ENCODE results near the gene HCAR2.
"Not testable (repeated sequence)": the region's sequence is repeated elsewhere in the genome, so short reads cannot be mapped to it uniquely, and the experiment has no call there.

The HCAR2 gene

DNA sequence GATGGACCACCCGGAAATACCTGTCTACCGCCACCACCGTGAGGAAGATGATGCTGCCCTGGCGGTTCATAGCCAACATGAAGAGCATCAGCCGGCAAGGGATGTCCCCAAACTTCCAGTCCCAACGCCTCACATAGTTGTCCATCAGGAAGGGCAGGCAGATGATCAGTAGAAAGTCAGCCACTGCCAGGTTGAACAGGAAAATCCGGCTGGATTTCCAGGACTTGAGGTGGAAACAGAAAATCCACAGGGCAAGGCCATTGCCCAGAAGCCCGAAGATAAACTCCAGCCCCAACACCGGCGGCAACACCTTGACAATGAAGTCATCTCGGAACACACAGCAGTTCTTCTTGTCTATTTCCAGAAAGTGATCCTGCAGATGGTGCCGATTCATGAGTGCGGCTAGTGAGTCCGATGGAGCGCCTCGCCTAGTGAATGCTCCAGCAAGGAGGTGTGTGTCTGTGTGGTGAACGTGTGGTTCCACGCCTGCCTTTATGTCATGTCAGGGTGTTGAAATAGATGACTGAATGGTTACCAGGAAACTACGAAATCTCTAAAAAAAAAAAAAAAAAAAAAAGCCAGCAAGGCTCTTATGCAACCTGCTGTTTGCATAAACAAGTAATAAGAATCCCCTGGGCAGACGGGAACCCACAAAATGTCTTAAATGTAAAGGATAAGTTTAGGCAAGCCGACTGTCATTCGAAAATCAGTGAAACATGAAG lies at the start of gene HCAR2:
Gene HCAR2 (minus strand): TSS at position 468 of the 722 bp plus-strand sequence. CDS start 74 bp downstream, at position 394.
- DNase-seq (ENCODE audit: low read depth, low spot score) = not testable (repeated sequence)

DNA sequence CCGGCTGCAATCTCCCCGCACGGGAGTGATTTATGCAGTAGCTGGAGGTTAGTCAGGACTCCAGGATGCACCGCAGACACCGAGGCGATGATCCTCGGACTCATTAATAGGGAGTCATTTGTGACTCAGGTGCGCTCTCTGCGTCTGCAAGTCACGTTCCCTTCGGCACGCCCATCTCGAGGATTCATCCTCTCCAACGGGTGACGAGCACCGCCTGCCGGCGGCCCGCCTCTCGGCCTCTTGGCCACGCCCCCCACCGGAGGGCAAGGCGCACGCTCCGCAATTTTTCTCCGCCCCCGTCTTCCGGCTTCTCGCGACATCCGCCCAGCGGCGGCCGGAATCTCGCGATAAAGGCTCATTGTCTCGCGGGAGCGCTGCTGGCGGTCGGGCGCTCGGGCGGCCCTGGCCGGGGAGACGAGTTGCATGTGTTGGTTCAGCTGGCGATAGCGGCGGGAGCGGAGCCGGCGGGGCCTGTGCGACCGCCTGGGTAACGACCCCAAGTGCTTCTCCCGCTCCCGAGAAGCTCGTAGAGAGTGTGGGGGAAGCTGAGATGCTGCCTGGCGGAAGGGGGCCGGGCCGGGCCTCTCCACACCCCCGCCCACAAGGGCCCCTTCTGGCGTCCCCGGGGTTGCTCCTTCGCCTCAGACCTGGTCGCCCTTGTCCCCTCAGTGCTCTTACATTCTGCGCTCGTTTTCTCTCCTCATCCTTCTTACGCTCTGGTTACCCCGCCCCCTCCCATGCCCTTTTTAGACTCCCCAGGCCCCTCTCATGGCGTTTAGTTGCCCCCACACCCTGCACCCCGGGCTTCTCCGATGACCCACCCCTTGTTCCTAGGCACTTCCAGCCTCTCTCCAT lies 49.5 kb upstream of the HCAR2 start, which contains the start of gene DENR:
Gene DENR (plus strand): TSS at position 361 of the 855 bp plus-strand sequence. CDS start 878 bp downstream, outside the sequence.
- peak; percentile 98 for DNase-seq (ENCODE audit: low read depth, low spot score)

- not testable (repeated sequence) for DNase-seq (ENCODE audit: low read depth, low spot score)
Observed at GRCh38 chr12:122750781-122751515, 47.8 kb upstream of the HCAR2 start.

- DNase-seq (ENCODE audit: low read depth, low spot score) = no peak
Observed at GRCh38 chr12:122749569-122750332, 46.6 kb upstream of the HCAR2 start.

DNA sequence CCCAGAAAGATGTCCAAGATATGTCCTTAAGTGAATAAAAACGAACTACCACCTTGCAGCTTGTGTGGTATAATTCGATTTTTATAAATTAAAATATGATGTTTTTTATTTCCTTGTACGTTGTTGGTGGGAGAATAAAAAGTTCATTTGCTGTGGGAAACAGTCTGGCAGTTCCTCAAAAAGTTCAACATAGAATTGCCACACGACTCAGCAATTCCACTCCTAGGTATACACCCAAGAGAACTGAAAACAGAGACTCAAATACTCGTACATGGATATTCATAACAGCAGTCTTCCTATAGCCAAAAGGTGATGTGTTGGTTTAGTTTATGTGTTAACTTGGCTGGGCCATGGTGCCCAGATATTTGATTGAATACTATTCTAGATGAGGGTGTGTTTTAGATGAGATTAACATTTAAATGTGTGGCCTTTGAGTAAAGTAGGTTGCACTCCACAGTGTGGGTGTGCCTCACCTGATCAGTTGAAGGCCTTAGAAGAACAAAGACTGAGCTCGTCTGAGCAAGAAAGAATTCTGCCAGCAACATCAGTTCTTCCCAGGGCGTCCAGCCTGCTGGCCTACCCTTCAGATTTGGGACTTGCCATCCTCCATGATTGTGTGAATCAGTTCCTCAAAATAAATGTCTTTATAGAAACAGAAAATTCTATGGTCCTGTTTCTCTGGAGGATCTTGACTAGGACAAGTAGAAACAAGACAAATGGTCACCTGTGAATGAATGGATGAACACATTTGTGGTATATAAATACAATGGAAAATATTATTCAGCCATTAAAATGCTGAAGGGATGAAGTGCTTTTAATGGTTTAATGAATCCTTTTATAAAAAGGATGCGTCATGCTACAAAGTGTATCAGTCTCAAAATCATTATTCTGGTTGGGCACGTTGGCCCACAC lies 44.3 kb upstream of the HCAR2 start:
- no peak for DNase-seq (ENCODE audit: low read depth, low spot score)

GRCh38 chr12:122743895-122744525 lies 40.9 kb upstream of the HCAR2 start:
- no peak for DNase-seq (ENCODE audit: low read depth, low spot score)

DNA sequence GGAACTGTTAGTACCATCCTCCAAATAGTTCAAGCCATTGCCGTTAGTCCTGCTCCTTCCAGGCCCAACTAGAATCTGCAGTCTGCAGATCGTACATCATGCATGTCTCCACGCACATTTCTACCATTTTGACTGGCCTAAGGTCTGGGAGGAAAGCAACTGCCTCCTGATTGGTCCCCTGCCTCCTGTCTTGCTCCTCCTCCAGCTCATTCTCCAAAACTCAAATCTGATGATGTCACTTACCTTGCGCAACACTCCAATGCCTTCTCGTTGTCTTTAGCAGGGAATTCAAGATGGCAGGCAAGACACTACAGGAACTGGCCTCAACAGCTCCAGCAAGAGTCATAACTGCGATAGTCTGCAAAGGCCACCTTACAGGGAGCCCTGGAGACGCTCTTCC lies 37.2 kb upstream of the HCAR2 start:
- DNase-seq (ENCODE audit: low read depth, low spot score) = no peak

DNA sequence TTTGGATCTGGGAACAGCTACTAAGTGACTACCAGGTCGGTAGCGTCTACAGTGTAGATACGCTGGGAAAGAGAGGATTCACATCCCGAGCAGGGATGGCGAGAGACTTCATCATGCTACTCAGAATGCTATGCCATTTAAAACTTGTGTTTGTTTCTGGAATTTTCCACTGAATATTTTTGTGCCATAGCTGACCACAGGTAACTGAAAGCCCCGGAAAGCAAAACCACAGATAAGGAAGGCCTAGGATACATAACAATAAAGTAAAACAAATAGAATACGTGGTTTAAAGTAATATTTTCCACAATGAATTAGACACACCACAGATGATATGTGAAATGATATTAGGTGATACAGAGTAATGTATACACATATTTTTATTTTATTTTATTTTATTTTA lies 35.4 kb upstream of the HCAR2 start:
- no peak for DNase-seq (ENCODE audit: low read depth, low spot score)

- no peak for DNase-seq (ENCODE audit: low read depth, low spot score)
Observed at GRCh38 chr12:122732611-122733010, 29.5 kb upstream of the HCAR2 start.

DNA sequence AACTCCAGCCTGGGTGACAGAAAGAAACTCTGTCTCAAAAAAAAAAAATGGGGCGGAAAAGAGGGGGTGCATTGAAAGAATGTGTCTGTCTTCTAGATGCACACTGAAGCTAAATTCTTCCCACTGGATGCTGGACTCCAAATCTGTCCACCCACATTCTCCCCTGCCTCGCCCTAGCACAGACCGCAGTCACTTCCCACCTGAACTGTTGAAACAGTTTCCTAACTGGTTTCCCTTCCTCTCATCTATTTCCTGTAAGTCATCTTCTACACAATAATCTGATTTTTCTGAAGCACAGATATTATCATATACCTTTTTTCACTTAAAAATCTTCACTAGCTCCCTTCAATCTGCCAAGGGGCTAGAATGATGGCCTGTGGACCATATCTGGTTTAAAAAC lies 29.0 kb upstream of the HCAR2 start:
- DNase-seq (ENCODE audit: low read depth, low spot score) = no peak

- no peak for DNase-seq (ENCODE audit: low read depth, low spot score)
Observed at GRCh38 chr12:122730215-122731014, 27.3 kb upstream of the HCAR2 start, which contains the start of gene HCAR1. HCAR1 (minus strand) TSS chr12:122730844; CDS start chr12:122730339, 505 bp downstream.

GRCh38 chr12:122729583-122730214 lies 26.5 kb upstream of the HCAR2 start:
- DNase-seq (ENCODE audit: low read depth, low spot score) = no peak

GRCh38 chr12:122726080-122726558 lies 23.0 kb upstream of the HCAR2 start:
- no peak for DNase-seq (ENCODE audit: low read depth, low spot score)

DNA sequence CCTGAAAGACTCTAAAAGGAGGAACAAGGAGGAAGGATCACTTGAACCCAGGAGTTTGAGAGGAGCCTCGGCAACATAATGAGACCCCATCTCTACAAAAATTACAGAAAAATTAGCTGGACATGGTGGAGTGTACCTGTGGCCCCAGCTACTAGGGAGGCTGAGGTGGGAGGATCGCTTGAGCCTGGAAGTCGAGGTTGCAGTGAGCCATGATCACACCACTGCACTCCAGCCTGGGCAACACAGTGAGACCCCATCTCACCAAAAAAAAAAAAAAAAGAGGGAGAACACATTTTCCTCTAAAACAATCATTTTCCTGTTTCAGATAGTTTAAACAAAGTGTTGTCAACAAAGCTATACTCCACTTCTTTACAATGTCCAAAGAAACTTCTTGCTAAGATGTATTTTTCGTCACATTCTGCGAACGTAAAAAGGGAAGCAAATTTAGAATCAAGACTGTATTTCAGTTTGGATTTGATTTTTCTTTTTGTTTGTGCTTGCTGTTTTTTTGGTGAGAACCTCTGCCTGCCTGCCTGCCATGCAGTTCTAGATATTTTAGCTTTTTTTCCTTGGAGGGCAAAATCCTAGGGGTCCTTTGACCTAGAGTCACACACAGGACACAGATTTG lies 22.4 kb upstream of the HCAR2 start:
- DNase-seq (ENCODE audit: low read depth, low spot score) = no peak

DNA sequence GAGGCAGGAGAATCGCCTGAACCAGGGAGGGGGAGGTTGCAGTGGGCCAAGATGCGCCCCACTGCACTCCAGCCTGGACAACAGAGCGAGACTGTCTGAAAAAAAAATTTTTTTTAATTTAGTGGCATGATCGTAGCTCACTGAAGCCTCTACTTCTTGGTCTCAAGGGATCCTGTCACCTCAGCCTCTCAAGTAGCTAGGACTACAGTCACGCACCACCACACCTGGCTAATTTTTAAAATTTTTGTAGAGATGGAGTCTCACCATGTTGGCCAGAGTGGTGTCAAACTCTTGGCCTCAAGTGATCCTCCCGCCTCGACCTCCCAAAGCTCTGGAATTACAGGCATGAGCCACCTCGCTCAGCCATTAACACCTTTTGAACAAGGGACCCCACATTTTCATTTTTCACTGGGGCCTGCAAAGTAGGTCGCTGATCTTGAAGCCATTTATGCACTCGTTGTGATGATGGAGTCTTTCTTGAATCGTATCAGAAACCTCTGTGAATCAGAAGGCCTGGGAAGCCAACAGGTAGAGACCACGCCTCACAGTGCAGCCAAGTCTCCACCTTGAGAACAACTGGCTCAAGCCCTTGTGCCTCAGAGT lies 21.6 kb upstream of the HCAR2 start:
- no peak for DNase-seq (ENCODE audit: low read depth, low spot score)

DNA sequence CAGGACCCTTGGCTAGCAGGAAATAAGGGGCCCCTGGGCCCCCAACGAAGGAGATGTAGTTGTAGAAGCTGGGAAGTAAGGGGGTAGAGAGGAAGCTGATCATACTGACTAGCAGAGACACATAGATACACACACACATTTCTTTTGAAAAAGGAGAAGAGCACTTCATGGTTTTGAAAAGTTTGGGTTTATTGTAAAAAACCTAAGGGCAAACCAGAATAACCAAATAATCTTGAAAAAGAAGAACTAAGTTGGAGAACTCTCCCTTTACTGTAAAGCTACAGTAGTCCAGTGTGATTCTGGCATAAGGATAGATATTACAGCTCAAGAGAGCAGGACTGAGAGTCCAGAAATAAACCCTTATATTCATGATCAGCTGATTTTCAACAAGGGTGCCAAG lies 19.2 kb upstream of the HCAR2 start:
- no peak for DNase-seq (ENCODE audit: low read depth, low spot score)

DNA sequence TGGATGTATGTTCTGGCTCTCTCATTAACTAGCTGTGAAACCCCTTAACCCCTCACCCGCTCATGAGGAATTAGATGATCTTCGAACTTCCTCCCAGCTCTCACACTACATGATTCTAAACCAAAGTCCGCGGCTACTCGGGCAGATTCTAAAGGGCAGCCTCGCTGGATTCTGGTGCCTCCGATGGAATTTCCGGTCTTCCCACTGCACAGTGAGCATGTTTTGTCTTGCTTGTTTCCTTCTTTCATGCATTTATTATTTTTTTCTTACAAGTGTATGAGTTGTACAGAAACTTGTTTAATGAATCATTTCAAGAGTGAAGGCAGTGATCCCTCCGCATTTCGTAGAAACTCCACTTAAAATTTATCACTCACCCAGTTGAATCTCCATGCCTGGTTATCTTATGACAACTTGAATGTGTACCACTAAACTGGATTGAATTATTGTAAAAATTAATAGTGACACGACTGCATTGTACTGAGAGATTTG lies 17.9 kb upstream of the HCAR2 start:
- DNase-seq (ENCODE audit: low read depth, low spot score) = no peak

All from activated CD4-positive, CD25-positive, alpha-beta regulatory T cell treated with anti-CD3 and anti-CD28 coated beads, Interleukin-2, amount 50 U/mL, for 16 hours (primary cell).